ENCODE measurements around the gene SFXN5. TPM values are rescaled to one million over a fixed set of nuclear protein-coding genes. Genes with fewer than 3 reads are reported as not detected.

The SFXN5 gene
- polyA plus RNA-seq, 1 donor (not counting 4 experiments of a cell fraction or from before 2014, with no cell fraction given): 6.3 TPM

DNA sequence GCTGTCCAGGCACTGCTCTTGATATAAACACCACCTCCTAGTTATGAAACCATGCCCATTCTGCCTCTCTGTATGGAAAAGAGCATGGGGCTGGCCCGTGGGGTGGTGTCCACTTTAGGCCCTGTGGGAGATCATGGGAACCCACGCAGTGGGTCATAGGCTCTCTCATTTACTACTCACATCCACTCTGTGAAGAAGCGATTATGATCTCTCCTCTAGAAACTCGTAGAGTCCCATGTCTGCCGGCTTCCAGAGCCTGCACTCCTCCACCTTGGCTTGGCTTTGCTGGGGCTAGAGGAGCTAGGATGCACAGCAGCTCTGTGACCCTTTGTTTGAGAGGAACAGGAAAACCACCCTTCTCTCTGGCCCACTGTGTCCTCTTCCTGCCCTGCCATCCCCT lies 138.3 kb downstream of the SFXN5 start:
- no peaks in the 10 kb centered on the region for H3K9me3 ChIP-seq (ENCODE audit: control insufficient read depth, low read depth, low read length)
- H3K79me2 ChIP-seq (ENCODE audit: control insufficient read depth, insufficient read depth, low read length): no peaks in the 10 kb centered on the region
- FAIRE-seq: no peak
- dilution Hi-C loops (cut with MboI; ENCODE audit: extremely low pct_ligation_motif_present, low sequenced_read_pairs): no loop called here
- peaks cover 21% of the 10 kb centered on the region for H3K4me1 ChIP-seq (ENCODE audit: control insufficient read depth, extremely low read depth, insufficient read depth, low read length)
- no peaks in the 10 kb centered on the region for H3K9me1 ChIP-seq (ENCODE audit: control insufficient read depth, extremely low read depth, insufficient read depth, low read length)
- H3K9ac ChIP-seq (ENCODE audit: control insufficient read depth, extremely low read depth, insufficient read depth, low read length): no peak overlapping the region
- no peak for DNase-seq (ENCODE audit: low read depth, low spot score)
- H3K36me3 ChIP-seq (ENCODE audit: control insufficient read depth in 2 of 2, extremely low read depth in 1 of 2, insufficient read depth in 2 of 2, low read length in 2 of 2): no peaks in the 10 kb centered on the region
- TF ChIP-seq CTCF (optimal IDR thresholded peaks at IDR 0.05 in 1 of 3, IDR thresholded peaks at IDR 0.05 in 1 of 3, conservative IDR thresholded peaks at IDR 0.05 in 1 of 3; ENCODE audit: extremely low read depth in 1 of 3, insufficient read depth in 2 of 3, low read length in 3 of 3) (no peak), EZH2 (IDR thresholded peaks at IDR 0.05; ENCODE audit: low read length) (no peak)
- no peak overlapping the region for H3K27ac ChIP-seq (ENCODE audit: control insufficient read depth, insufficient read depth, low read length)
- H2AFZ ChIP-seq (ENCODE audit: control insufficient read depth, low read length): no peak overlapping the region
- no peak overlapping the region for H3K4me2 ChIP-seq (ENCODE audit: control insufficient read depth, extremely low read depth, insufficient read depth, low read depth, low read length)
- peaks cover 45% of the 10 kb centered on the region for H3K27me3 ChIP-seq (ENCODE audit: control insufficient read depth, extremely low read depth, insufficient read depth, low read length)
- no peak overlapping the region for H3K4me3 ChIP-seq (ENCODE audit: control insufficient read depth in 2 of 3, extremely low read depth in 1 of 3, insufficient read depth in 2 of 3, low read depth in 1 of 3, low read length in 3 of 3)
- H4K20me1 ChIP-seq (ENCODE audit: control insufficient read depth, extremely low read depth, insufficient read depth, low read length): no peaks in the 10 kb centered on the region

- no peak for FAIRE-seq
- no peaks in the 10 kb centered on the region for H3K36me3 ChIP-seq (ENCODE audit: control insufficient read depth in 2 of 2, extremely low read depth in 1 of 2, insufficient read depth in 2 of 2, low read length in 2 of 2)
These were observed 138.7 kb downstream of the SFXN5 start for GRCh38 chr2:72932805-72933204.

More at GRCh38 chr2:72932805-72933204, 138.7 kb downstream of the SFXN5 start:
- no peaks in the 10 kb centered on the region for H4K20me1 ChIP-seq (ENCODE audit: control insufficient read depth, extremely low read depth, insufficient read depth, low read length)
- dilution Hi-C loops (cut with MboI; ENCODE audit: extremely low pct_ligation_motif_present, low sequenced_read_pairs): no loop called here
- H3K4me2 ChIP-seq (ENCODE audit: control insufficient read depth, extremely low read depth, insufficient read depth, low read depth, low read length): no peak overlapping the region
- no peak overlapping the region for H3K27ac ChIP-seq (ENCODE audit: control insufficient read depth, insufficient read depth, low read length)
- no peaks in the 10 kb centered on the region for H3K9me1 ChIP-seq (ENCODE audit: control insufficient read depth, extremely low read depth, insufficient read depth, low read length)
- H3K4me1 ChIP-seq (ENCODE audit: control insufficient read depth, extremely low read depth, insufficient read depth, low read length): peaks cover 21% of the 10 kb centered on the region
- no peaks in the 10 kb centered on the region for H3K9me3 ChIP-seq (ENCODE audit: control insufficient read depth, low read depth, low read length)
- no peak for DNase-seq (ENCODE audit: low read depth, low spot score)
- H3K4me3 ChIP-seq (ENCODE audit: control insufficient read depth in 2 of 3, extremely low read depth in 1 of 3, insufficient read depth in 2 of 3, low read depth in 1 of 3, low read length in 3 of 3): no peak overlapping the region
- peaks cover 45% of the 10 kb centered on the region for H3K27me3 ChIP-seq (ENCODE audit: control insufficient read depth, extremely low read depth, insufficient read depth, low read length)
- H2AFZ ChIP-seq (ENCODE audit: control insufficient read depth, low read length): no peak overlapping the region
- H3K9ac ChIP-seq (ENCODE audit: control insufficient read depth, extremely low read depth, insufficient read depth, low read length): no peak overlapping the region
- TF ChIP-seq CTCF (optimal IDR thresholded peaks at IDR 0.05 in 1 of 3, IDR thresholded peaks at IDR 0.05 in 1 of 3, conservative IDR thresholded peaks at IDR 0.05 in 1 of 3; ENCODE audit: extremely low read depth in 1 of 3, insufficient read depth in 2 of 3, low read length in 3 of 3) (no peak), EZH2 (IDR thresholded peaks at IDR 0.05; ENCODE audit: low read length) (no peak)
- H3K79me2 ChIP-seq (ENCODE audit: control insufficient read depth, insufficient read depth, low read length): no peaks in the 10 kb centered on the region
